ENCODE data around the gene LRRC73.

Gene LRRC73

GRCh38 chr6:43511824-43512415 lies 1.8 kb upstream of the LRRC73 start:
- Histone ChIP-seq H3K36me3 (ENCODE audit: control insufficient read depth in 5 of 5, insufficient read depth in 5 of 5, low read length in 5 of 5) (peaks cover 6 to 44% (median 39%) of the 10 kb centered on the region in 5 donors), H3K27me3 (ENCODE audit: control insufficient read depth in 5 of 5, insufficient read depth in 4 of 5, low read length in 5 of 5) (peaks cover 6 to 23% (median 7%) of the 10 kb centered on the region in 5 donors), H3K9ac (ENCODE audit: low read length in 5 of 5) (peak overlapping the region in 1 of 5 donors; percentile 7), H3K27ac (ENCODE audit: low read depth, low read length) (no peak overlapping the region), H3K4me3 (ENCODE audit: low read depth in 1 of 5, low read length in 5 of 5) (no peak overlapping the region), H3K4me1 (ENCODE audit: control insufficient read depth in 5 of 5, insufficient read depth in 5 of 5, low read length in 5 of 5) (peaks cover 12 to 61% (median 33%) of the 10 kb centered on the region in 5 donors), H3K9me3 (ENCODE audit: control insufficient read depth in 5 of 5, low read length in 5 of 5) (no peaks in the 10 kb centered on the region)

GRCh38 chr6:43510827-43511163 lies 649 bp upstream of the LRRC73 start:
- H3K9ac ChIP-seq (ENCODE audit: low read length in 5 of 5) = peak overlapping the region in 2 of 5 donors; percentile 64 to 68

GRCh38 chr6:43509142-43509983 lies 783 bp downstream of the LRRC73 start:
- peaks cover 6 to 24% (median 8%) of the 10 kb centered on the region in 5 donors for H3K27me3 ChIP-seq (ENCODE audit: control insufficient read depth in 5 of 5, insufficient read depth in 4 of 5, low read length in 5 of 5)
- peaks cover 2 to 53% (median 21%) of the 10 kb centered on the region in 5 donors for H3K4me1 ChIP-seq (ENCODE audit: control insufficient read depth in 5 of 5, insufficient read depth in 5 of 5, low read length in 5 of 5)
- H3K9ac ChIP-seq (ENCODE audit: low read length in 5 of 5) = peak overlapping the region in 2 of 5 donors; percentile 59 to 60
- H3K36me3 ChIP-seq (ENCODE audit: control insufficient read depth in 5 of 5, insufficient read depth in 5 of 5, low read length in 5 of 5) = peaks cover 2 to 51% (median 48%) of the 10 kb centered on the region in 5 donors
- no peaks in the 10 kb centered on the region for H3K9me3 ChIP-seq (ENCODE audit: control insufficient read depth in 5 of 5, low read length in 5 of 5)
- peak overlapping the region in 4 of 5 donors; percentile 27 to 73 (median 63) for H3K4me3 ChIP-seq (ENCODE audit: low read depth in 1 of 5, low read length in 5 of 5)
- H3K27ac ChIP-seq (ENCODE audit: low read depth, low read length) = no peak overlapping the region

More at GRCh38 chr6:43510827-43511163, 649 bp upstream of the LRRC73 start:
- peaks cover 6 to 24% (median 8%) of the 10 kb centered on the region in 5 donors for H3K27me3 ChIP-seq (ENCODE audit: control insufficient read depth in 5 of 5, insufficient read depth in 4 of 5, low read length in 5 of 5)
- no peaks in the 10 kb centered on the region for H3K9me3 ChIP-seq (ENCODE audit: control insufficient read depth in 5 of 5, low read length in 5 of 5)
- peak overlapping the region in 4 of 5 donors; percentile 54 to 73 (median 63) for H3K4me3 ChIP-seq (ENCODE audit: low read depth in 1 of 5, low read length in 5 of 5)
- peak overlapping the region; percentile 62 for H3K27ac ChIP-seq (ENCODE audit: low read depth, low read length)
- peaks cover 9 to 64% (median 31%) of the 10 kb centered on the region in 5 donors for H3K4me1 ChIP-seq (ENCODE audit: control insufficient read depth in 5 of 5, insufficient read depth in 5 of 5, low read length in 5 of 5)
- peaks cover 6 to 45% (median 40%) of the 10 kb centered on the region in 5 donors for H3K36me3 ChIP-seq (ENCODE audit: control insufficient read depth in 5 of 5, insufficient read depth in 5 of 5, low read length in 5 of 5)

GRCh38 chr6:43508481-43509141 lies 1.5 kb downstream of the LRRC73 start:
- Histone ChIP-seq H3K4me3 (ENCODE audit: low read depth in 1 of 5, low read length in 5 of 5) (no peak overlapping the region), H3K9ac (ENCODE audit: low read length in 5 of 5) (no peak overlapping the region), H3K27me3 (ENCODE audit: control insufficient read depth in 5 of 5, insufficient read depth in 4 of 5, low read length in 5 of 5) (peaks cover 6 to 24% (median 8%) of the 10 kb centered on the region in 5 donors), H3K9me3 (ENCODE audit: control insufficient read depth in 5 of 5, low read length in 5 of 5) (no peaks in the 10 kb centered on the region), H3K27ac (ENCODE audit: low read depth, low read length) (no peak overlapping the region), H3K36me3 (ENCODE audit: control insufficient read depth in 5 of 5, insufficient read depth in 5 of 5, low read length in 5 of 5) (peaks cover 0 to 49% (median 48%) of the 10 kb centered on the region in 5 donors), H3K4me1 (ENCODE audit: control insufficient read depth in 5 of 5, insufficient read depth in 5 of 5, low read length in 5 of 5) (peaks cover 2 to 48% (median 19%) of the 10 kb centered on the region in 5 donors)

GRCh38 chr6:43506667-43507471 lies 3.3 kb downstream of the LRRC73 start:
- Histone ChIP-seq H3K9me3 (ENCODE audit: control insufficient read depth in 5 of 5, low read length in 5 of 5) (no peaks in the 10 kb centered on the region), H3K27me3 (ENCODE audit: control insufficient read depth in 5 of 5, insufficient read depth in 4 of 5, low read length in 5 of 5) (peaks cover 6 to 24% (median 8%) of the 10 kb centered on the region in 5 donors), H3K27ac (ENCODE audit: low read depth, low read length) (no peak overlapping the region), H3K9ac (ENCODE audit: low read length in 5 of 5) (no peak overlapping the region), H3K4me1 (ENCODE audit: control insufficient read depth in 5 of 5, insufficient read depth in 5 of 5, low read length in 5 of 5) (peaks cover 2 to 35% (median 19%) of the 10 kb centered on the region in 5 donors), H3K4me3 (ENCODE audit: low read depth in 1 of 5, low read length in 5 of 5) (no peak overlapping the region), H3K36me3 (ENCODE audit: control insufficient read depth in 5 of 5, insufficient read depth in 5 of 5, low read length in 5 of 5) (peaks cover 0 to 48% (median 48%) of the 10 kb centered on the region in 5 donors)

GRCh38 chr6:43506171-43506570 lies 4.0 kb downstream of the LRRC73 start:
- Histone ChIP-seq H3K27me3 (ENCODE audit: control insufficient read depth in 5 of 5, insufficient read depth in 4 of 5, low read length in 5 of 5) (peaks cover 6 to 24% (median 8%) of the 10 kb centered on the region in 5 donors), H3K9me3 (ENCODE audit: control insufficient read depth in 5 of 5, low read length in 5 of 5) (no peaks in the 10 kb centered on the region), H3K9ac (ENCODE audit: low read length in 5 of 5) (no peak overlapping the region), H3K27ac (ENCODE audit: low read depth, low read length) (no peak overlapping the region), H3K36me3 (ENCODE audit: control insufficient read depth in 5 of 5, insufficient read depth in 5 of 5, low read length in 5 of 5) (peaks cover 0 to 48% (median 47%) of the 10 kb centered on the region in 5 donors), H3K4me1 (ENCODE audit: control insufficient read depth in 5 of 5, insufficient read depth in 5 of 5, low read length in 5 of 5) (peaks cover 2 to 30% (median 19%) of the 10 kb centered on the region in 5 donors), H3K4me3 (ENCODE audit: low read depth in 1 of 5, low read length in 5 of 5) (no peak overlapping the region)

GRCh38 chr6:43505718-43506117 lies 4.4 kb downstream of the LRRC73 start:
- no peak overlapping the region for H3K27ac ChIP-seq (ENCODE audit: low read depth, low read length)
- H3K9ac ChIP-seq (ENCODE audit: low read length in 5 of 5) = no peak overlapping the region
- H3K9me3 ChIP-seq (ENCODE audit: control insufficient read depth in 5 of 5, low read length in 5 of 5) = no peaks in the 10 kb centered on the region
- H3K36me3 ChIP-seq (ENCODE audit: control insufficient read depth in 5 of 5, insufficient read depth in 5 of 5, low read length in 5 of 5) = peaks cover 0 to 50% (median 47%) of the 10 kb centered on the region in 5 donors
- H3K27me3 ChIP-seq (ENCODE audit: control insufficient read depth in 5 of 5, insufficient read depth in 4 of 5, low read length in 5 of 5) = peaks cover 6 to 24% (median 8%) of the 10 kb centered on the region in 5 donors
- H3K4me1 ChIP-seq (ENCODE audit: control insufficient read depth in 5 of 5, insufficient read depth in 5 of 5, low read length in 5 of 5) = peaks cover 2 to 26% (median 17%) of the 10 kb centered on the region in 5 donors
- H3K4me3 ChIP-seq (ENCODE audit: low read depth in 1 of 5, low read length in 5 of 5) = no peak overlapping the region

GRCh38 chr6:43504756-43505593 lies 5.2 kb downstream of the LRRC73 start:
- H3K4me1 ChIP-seq (ENCODE audit: control insufficient read depth in 5 of 5, insufficient read depth in 5 of 5, low read length in 5 of 5) = peaks cover 2 to 26% (median 12%) of the 10 kb centered on the region in 5 donors
- H3K36me3 ChIP-seq (ENCODE audit: control insufficient read depth in 5 of 5, insufficient read depth in 5 of 5, low read length in 5 of 5) = peaks cover 0 to 57% (median 54%) of the 10 kb centered on the region in 5 donors
- no peak overlapping the region for H3K4me3 ChIP-seq (ENCODE audit: low read depth in 1 of 5, low read length in 5 of 5)
- H3K27me3 ChIP-seq (ENCODE audit: control insufficient read depth in 5 of 5, insufficient read depth in 4 of 5, low read length in 5 of 5) = peaks cover 6 to 24% (median 8%) of the 10 kb centered on the region in 5 donors
- H3K27ac ChIP-seq (ENCODE audit: low read depth, low read length) = no peak overlapping the region
- H3K9me3 ChIP-seq (ENCODE audit: control insufficient read depth in 5 of 5, low read length in 5 of 5) = no peaks in the 10 kb centered on the region
- no peak overlapping the region for H3K9ac ChIP-seq (ENCODE audit: low read length in 5 of 5)

Data from subcutaneous abdominal adipose tissue (tissue), 5 donors.